Tibial artery (tissue), 4 donors: Measurements from ENCODE around the gene CEP290.
A peak's percentile ranks its signal among the peaks of the same experiment; 100 is the strongest.
"Not testable (repeated sequence)": the region's sequence is repeated elsewhere in the genome, so short reads cannot be mapped to it uniquely, and the experiment has no call there.

ENCODE experiments used
- DNase-seq, 2 donors: peaks; one replicate each; pipeline ENCODE4 v3.0.0-alpha.2; 2019
- H3K27ac ChIP-seq, 2 donors: fragments of 200-600 bp; sonication (generic) in 1 of 2; 1 replicate in 1 of 2; 2 replicates in 1 of 2; pipeline ENCODE4 v1.5.1; 2018 to 2019; ENCODE audit warnings: mild to moderate bottlenecking in 1 of 2
- H3K27me3 ChIP-seq, 2 donors: fragments of 200-600 bp; sonication (generic) in 1 of 2; one replicate each; pipeline versions ENCODE4 v1.5.1 to v1.6.0; 2016 to 2019
- H3K36me3 ChIP-seq, 3 donors: fragments of 200-600 bp; sonication (generic) in 2 of 3; one replicate each; pipeline ENCODE4 v1.5.1; 2016 to 2019; ENCODE audit warnings: mild to moderate bottlenecking in 2 of 3
- H3K4me1 ChIP-seq, 4 donors: fragments of 200-600 bp; sonication (generic) in 2 of 4; 1 replicate in 3 of 4; 2 replicates in 1 of 4; pipeline ENCODE4 v1.5.1; 2016 to 2019
- H3K4me3 ChIP-seq, 2 donors: fragments of 200-600 bp; sonication (generic) in 1 of 2; 1 replicate in 1 of 2; 2 replicates in 1 of 2; pipeline ENCODE4 v1.5.1; 2018 to 2019; ENCODE audit warnings: mild to moderate bottlenecking in 2 of 2
- H3K9me3 ChIP-seq, 3 donors: fragments of 200-600 bp; sonication (generic) in 1 of 3; one replicate each; pipeline ENCODE4 v1.5.1; 2016 to 2019
- intact Hi-C: fragments of 100-400 bp; cut with DNase I; formaldehyde crosslinking; loops from one replicate; pipeline ENCODE4 v1.15.0; 2023; ENCODE audit warnings: low total_unique reads
- TF ChIP-seq, protein P1 (sequence below), 2 experiments: fragments of 200-600 bp in 1 of 2; fragments of 450-650 bp in 1 of 2; IDR thresholded peaks; one replicate each; pipeline ENCODE4 v1.5.1; 2017 to 2019; ENCODE audit warnings: antibody characterized with exemption in 2 of 2, mild to moderate bottlenecking in 1 of 2, moderate library complexity in 1 of 2

CEP290 gene

DNA sequence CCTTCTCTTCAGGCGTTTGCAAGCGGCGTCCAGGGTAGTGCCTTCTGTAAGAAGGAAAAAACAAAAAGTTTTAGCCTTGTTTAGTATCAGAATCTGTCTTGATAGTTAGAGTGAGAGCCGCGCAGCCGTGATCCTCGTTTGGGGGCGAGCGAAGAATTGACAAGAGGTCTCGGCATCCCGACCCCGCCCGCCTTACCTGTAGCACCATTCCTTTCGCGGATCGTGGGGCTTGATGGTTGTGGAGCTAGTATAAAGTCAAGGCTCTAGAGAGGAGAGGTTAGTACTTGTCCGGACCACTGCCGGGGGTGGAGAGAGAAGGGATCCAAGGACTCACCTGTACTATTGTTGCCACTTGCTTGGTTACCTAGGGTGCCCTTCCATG, 713 bp upstream of the CEP290 start:
- Histone ChIP-seq H3K4me1 (peaks cover 0 to 19% (median 6%) of the 10 kb centered on the region in 4 donors), H3K9me3 (no peaks in the 10 kb centered on the region), H3K27me3 (no peaks in the 10 kb centered on the region), H3K36me3 (no peaks in the 10 kb centered on the region), H3K4me3 (peak overlapping the region; percentile 75 to 76), H3K27ac (peak overlapping the region; percentile 82 to 85)
- intact Hi-C loops = no loop called here
- peak in 1 of 2 donors; percentile 52 for DNase-seq
- TF ChIP-seq, protein P1, sequence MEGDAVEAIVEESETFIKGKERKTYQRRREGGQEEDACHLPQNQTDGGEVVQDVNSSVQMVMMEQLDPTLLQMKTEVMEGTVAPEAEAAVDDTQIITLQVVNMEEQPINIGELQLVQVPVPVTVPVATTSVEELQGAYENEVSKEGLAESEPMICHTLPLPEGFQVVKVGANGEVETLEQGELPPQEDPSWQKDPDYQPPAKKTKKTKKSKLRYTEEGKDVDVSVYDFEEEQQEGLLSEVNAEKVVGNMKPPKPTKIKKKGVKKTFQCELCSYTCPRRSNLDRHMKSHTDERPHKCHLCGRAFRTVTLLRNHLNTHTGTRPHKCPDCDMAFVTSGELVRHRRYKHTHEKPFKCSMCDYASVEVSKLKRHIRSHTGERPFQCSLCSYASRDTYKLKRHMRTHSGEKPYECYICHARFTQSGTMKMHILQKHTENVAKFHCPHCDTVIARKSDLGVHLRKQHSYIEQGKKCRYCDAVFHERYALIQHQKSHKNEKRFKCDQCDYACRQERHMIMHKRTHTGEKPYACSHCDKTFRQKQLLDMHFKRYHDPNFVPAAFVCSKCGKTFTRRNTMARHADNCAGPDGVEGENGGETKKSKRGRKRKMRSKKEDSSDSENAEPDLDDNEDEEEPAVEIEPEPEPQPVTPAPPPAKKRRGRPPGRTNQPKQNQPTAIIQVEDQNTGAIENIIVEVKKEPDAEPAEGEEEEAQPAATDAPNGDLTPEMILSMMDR (IDR thresholded peaks at IDR 0.05) = no peak

DNA sequence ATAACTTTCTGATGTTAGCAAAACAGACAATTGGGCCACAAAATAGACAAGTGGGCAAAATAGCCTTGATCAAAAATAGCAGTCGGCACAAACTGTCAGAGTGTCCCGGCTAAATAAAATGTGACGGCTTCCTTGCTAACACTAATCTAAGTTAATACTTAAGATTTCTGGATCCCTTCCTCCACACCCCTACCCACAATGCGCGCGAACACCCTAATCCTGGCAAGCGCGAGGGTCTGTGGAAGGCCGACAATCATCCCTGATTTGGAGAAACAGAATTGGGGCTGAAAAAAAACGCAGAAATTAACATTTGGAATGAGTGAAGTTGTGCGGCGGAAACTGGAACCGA, 489 bp downstream of the CEP290 start:
- TF ChIP-seq, protein P1 (IDR thresholded peaks at IDR 0.05) = no peak
- Histone ChIP-seq H3K4me3 (peak overlapping the region; percentile 75 to 76), H3K36me3 (peaks cover 0 to 7% (median 0%) of the 10 kb centered on the region in 3 donors), H3K9me3 (no peaks in the 10 kb centered on the region), H3K4me1 (peaks cover 0 to 19% (median 6%) of the 10 kb centered on the region in 4 donors), H3K27me3 (no peaks in the 10 kb centered on the region), H3K27ac (peak overlapping the region; percentile 82 to 85)
- intact Hi-C loops = no loop called here
- no peak for DNase-seq

GRCh38 chr12:88139711-88140110, 2.2 kb downstream of the CEP290 start:
- DNase-seq, intact Hi-C loops: not testable (repeated sequence)

GRCh38 chr12:88133181-88133580, 8.7 kb downstream of the CEP290 start:
- H3K36me3 ChIP-seq = peaks cover 11 to 25% (median 20%) of the 10 kb centered on the region in 3 donors
- H3K9me3 ChIP-seq, intact Hi-C loops, H3K4me1 ChIP-seq, DNase-seq, H3K27me3 ChIP-seq, H3K4me3 ChIP-seq, H3K27ac ChIP-seq: not testable (repeated sequence)

More at GRCh38 chr12:88139711-88140110, 2.2 kb downstream of the CEP290 start:
- H3K9me3 ChIP-seq, H3K27ac ChIP-seq, H3K27me3 ChIP-seq, H3K4me3 ChIP-seq: not testable (repeated sequence)
- H3K4me1 ChIP-seq = peaks cover 0 to 19% (median 6%) of the 10 kb centered on the region in 4 donors
- H3K36me3 ChIP-seq = peaks cover 0 to 16% (median 9%) of the 10 kb centered on the region in 3 donors

GRCh38 chr12:88132392-88132791, 9.5 kb downstream of the CEP290 start:
- DNase-seq = no peak
- peaks cover 16 to 30% (median 28%) of the 10 kb centered on the region in 3 donors for H3K36me3 ChIP-seq
- H3K4me1 ChIP-seq = no peaks in the 10 kb centered on the region
- H3K27ac ChIP-seq = no peak overlapping the region
- TF ChIP-seq, protein P1 (IDR thresholded peaks at IDR 0.05) = no peak
- no peak overlapping the region for H3K4me3 ChIP-seq
- intact Hi-C loops = no loop called here
- H3K27me3 ChIP-seq = no peaks in the 10 kb centered on the region
- H3K9me3 ChIP-seq = no peaks in the 10 kb centered on the region

GRCh38 chr12:88127855-88128254, 14.0 kb downstream of the CEP290 start:
- Histone ChIP-seq H3K27me3 (no peaks in the 10 kb centered on the region), H3K9me3 (no peaks in the 10 kb centered on the region), H3K27ac (no peak overlapping the region), H3K4me3 (no peak overlapping the region), H3K4me1 (no peaks in the 10 kb centered on the region), H3K36me3 (peaks cover 16 to 36% (median 35%) of the 10 kb centered on the region in 3 donors)
- intact Hi-C loops = no loop called here
- DNase-seq = no peak
- TF ChIP-seq, protein P1 (IDR thresholded peaks at IDR 0.05) = no peak

GRCh38 chr12:88127099-88127498, 14.8 kb downstream of the CEP290 start:
- DNase-seq = no peak
- H3K27me3 ChIP-seq = no peaks in the 10 kb centered on the region
- H3K27ac ChIP-seq = no peak overlapping the region
- H3K9me3 ChIP-seq = no peaks in the 10 kb centered on the region
- H3K4me1 ChIP-seq = no peaks in the 10 kb centered on the region
- intact Hi-C loops = no loop called here
- no peak overlapping the region for H3K4me3 ChIP-seq
- TF ChIP-seq, protein P1 (IDR thresholded peaks at IDR 0.05) = no peak
- peaks cover 16 to 39% (median 35%) of the 10 kb centered on the region in 3 donors for H3K36me3 ChIP-seq
